OCI-M2 (cell line): ENCODE results near the gene NSMCE1.
"Not testable (repeated sequence)": the region's sequence is repeated elsewhere in the genome, so short reads cannot be mapped to it uniquely, and the experiment has no call there.

Experiments
- DNase-seq: peaks from one replicate; lab custom pipeline; 2025; ENCODE audit not compliant: unreplicated experiment; lab: John Stamatoyannopoulos, UW

The NSMCE1 gene

GRCh38 chr16:27272697-27273096, 4.1 kb upstream of the NSMCE1 start:
- not testable (repeated sequence) for DNase-seq

- no peak for DNase-seq
Observed at GRCh38 chr16:27272076-27272475, 3.5 kb upstream of the NSMCE1 start.

- DNase-seq: no peak
Observed at GRCh38 chr16:27270349-27270748, 1.8 kb upstream of the NSMCE1 start.

- DNase-seq: no peak
Observed at GRCh38 chr16:27269300-27270150, 953 bp upstream of the NSMCE1 start.

- DNase-seq: no peak
Observed at GRCh38 chr16:27267037-27267677, 1.4 kb downstream of the NSMCE1 start.

- DNase-seq: no peak
Observed at GRCh38 chr16:27265982-27266381, 2.6 kb downstream of the NSMCE1 start.

GRCh38 chr16:27264151-27264550, 4.4 kb downstream of the NSMCE1 start:
- no peak for DNase-seq

- not testable (repeated sequence) for DNase-seq
Observed at GRCh38 chr16:27262904-27263423, 5.6 kb downstream of the NSMCE1 start.

GRCh38 chr16:27259710-27260109, 8.9 kb downstream of the NSMCE1 start:
- DNase-seq: no peak

GRCh38 chr16:27258241-27258734, 10.3 kb downstream of the NSMCE1 start:
- DNase-seq: no peak

- no peak for DNase-seq
Observed at GRCh38 chr16:27257271-27257670, 11.3 kb downstream of the NSMCE1 start.

GRCh38 chr16:27256861-27257260, 11.7 kb downstream of the NSMCE1 start:
- DNase-seq: no peak

GRCh38 chr16:27254262-27254811, 14.2 kb downstream of the NSMCE1 start:
- DNase-seq: no peak

GRCh38 chr16:27253526-27253930, 15.0 kb downstream of the NSMCE1 start:
- DNase-seq: no peak

- no peak for DNase-seq
Observed at GRCh38 chr16:27252206-27252585, 16.4 kb downstream of the NSMCE1 start.

- DNase-seq: no peak
Observed at GRCh38 chr16:27251541-27252205, 16.9 kb downstream of the NSMCE1 start.

- DNase-seq: not testable (repeated sequence)
Observed at GRCh38 chr16:27248886-27249285, 19.7 kb downstream of the NSMCE1 start.

GRCh38 chr16:27248036-27248435, 20.5 kb downstream of the NSMCE1 start:
- no peak for DNase-seq

GRCh38 chr16:27247076-27247475, 21.5 kb downstream of the NSMCE1 start:
- DNase-seq: not testable (repeated sequence)

- no peak for DNase-seq
Observed at GRCh38 chr16:27246439-27246838, 22.1 kb downstream of the NSMCE1 start.
